Stimulated activated CD4-positive, alpha-beta T cell treated with anti-CD3 and anti-CD28 coated beads, TNF-alpha, amount 100 ng/mL, for 48 hours (primary cell): ENCODE results near the gene PCDHGB7.
"Not testable (repeated sequence)": the region's sequence is repeated elsewhere in the genome, so short reads cannot be mapped to it uniquely, and the experiment has no call there.

Source experiments
- DNase-seq, 3 donors: peaks; one replicate each; pipeline ENCODE4 v3.0.0-alpha.2; 2020; ENCODE audit warnings: low read depth in 3 of 3

The PCDHGB7 gene

GRCh38 chr5:141430332-141431113, 13.0 kb downstream of the PCDHGB7 start, which contains the start of gene PCDHGA12:
Gene PCDHGA12 (plus strand): TSS chr5:141430507. CDS start chr5:141430760, 253 bp downstream.
- DNase-seq = no peak

GRCh38 chr5:141431286-141431685, 13.8 kb downstream of the PCDHGB7 start:
- DNase-seq = no peak

GRCh38 chr5:141432308-141432707, 14.8 kb downstream of the PCDHGB7 start:
- DNase-seq = not testable (repeated sequence)

- DNase-seq = not testable (repeated sequence)
These were observed 15.2 kb downstream of the PCDHGB7 start for GRCh38 chr5:141432726-141433125.

GRCh38 chr5:141434006-141434405, 16.5 kb downstream of the PCDHGB7 start:
- no peak for DNase-seq

- DNase-seq = no peak
These were observed 19.7 kb downstream of the PCDHGB7 start for GRCh38 chr5:141437221-141437620.

- no peak for DNase-seq
These were observed 22.1 kb downstream of the PCDHGB7 start for GRCh38 chr5:141439411-141440141.

GRCh38 chr5:141440341-141440740, 22.9 kb downstream of the PCDHGB7 start:
- DNase-seq = no peak

GRCh38 chr5:141441571-141442170, 24.2 kb downstream of the PCDHGB7 start:
- DNase-seq = no peak

- no peak for DNase-seq
These were observed 47.9 kb downstream of the PCDHGB7 start for GRCh38 chr5:141465351-141465750.
